ENCODE measurements around the gene MVK. TPM values are rescaled to one million over a fixed set of nuclear protein-coding genes. Genes with fewer than 3 reads are reported as not detected.

The MVK gene
- total and polyA plus RNA-seq, 4 donors = 34.9 to 50.3 (median 41.4) TPM

- 92% methylated on average over 26 of the region's 26 CpGs for WGBS
- Histone ChIP-seq H3K36me3 (ENCODE audit: control insufficient read depth in 4 of 4, insufficient read depth in 3 of 4, low read depth in 1 of 4, low read length in 3 of 4) (peaks cover 4 to 76% (median 41%) of the 10 kb centered on the region in 4 donors), H3K9ac (ENCODE audit: low read depth in 1 of 2, low read length in 2 of 2) (no peak overlapping the region), H3K27ac (ENCODE audit: low read depth in 1 of 2, low read length in 2 of 2) (no peak overlapping the region), H3K9me3 (ENCODE audit: control insufficient read depth in 4 of 4, low read length in 3 of 4) (no peaks in the 10 kb centered on the region), H3K27me3 (ENCODE audit: control insufficient read depth in 4 of 4, insufficient read depth in 4 of 4, low read length in 3 of 4) (no peaks in the 10 kb centered on the region), H3K4me3 (ENCODE audit: low read depth in 1 of 3, low read length in 3 of 3) (no peak overlapping the region), H3K4me1 (ENCODE audit: control insufficient read depth in 4 of 4, insufficient read depth in 4 of 4, low read length in 3 of 4) (no peaks in the 10 kb centered on the region)
- TF ChIP-seq TAF1 (conservative IDR thresholded peaks at IDR 0.05) = no peak
- TF ChIP-seq GABPA (IDR thresholded peaks at IDR 0.05 in 1 of 2, conservative IDR thresholded peaks at IDR 0.05 in 1 of 2) = no peak
- TF ChIP-seq ZBTB33 (IDR thresholded peaks at IDR 0.05) = no peak
- no peak for DNase-seq (ENCODE audit: low spot score)
Measured at GRCh38 chr12:109524466-109525278, 48.9 kb upstream of the MVK start.

DNA sequence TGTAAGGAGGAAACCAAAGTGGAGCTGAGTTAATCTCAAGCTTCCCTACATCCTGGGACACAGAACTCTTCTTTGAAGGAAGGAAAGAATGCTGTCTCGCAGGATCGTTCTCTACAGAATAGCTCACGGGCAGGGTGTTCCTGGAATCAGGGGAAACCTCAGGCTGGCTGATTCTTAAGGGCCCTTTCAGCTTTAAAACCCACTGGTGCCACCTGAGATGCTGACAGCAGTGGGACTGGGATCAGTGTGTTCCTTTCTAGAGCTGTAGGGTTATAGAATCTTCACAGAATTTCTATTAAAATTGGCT lies 48.4 kb upstream of the MVK start:
- H3K9me3 ChIP-seq (ENCODE audit: control insufficient read depth in 4 of 4, low read length in 3 of 4) = no peaks in the 10 kb centered on the region
- H3K4me1 ChIP-seq (ENCODE audit: control insufficient read depth in 4 of 4, insufficient read depth in 4 of 4, low read length in 3 of 4) = no peaks in the 10 kb centered on the region
- H3K9ac ChIP-seq (ENCODE audit: low read depth in 1 of 2, low read length in 2 of 2) = no peak overlapping the region
- no peak overlapping the region for H3K27ac ChIP-seq (ENCODE audit: low read depth in 1 of 2, low read length in 2 of 2)
- no peak overlapping the region for H3K4me3 ChIP-seq (ENCODE audit: low read depth in 1 of 3, low read length in 3 of 3)
- 94% methylated on average over 3 of the region's 3 CpGs for WGBS
- H3K36me3 ChIP-seq (ENCODE audit: control insufficient read depth in 4 of 4, insufficient read depth in 3 of 4, low read depth in 1 of 4, low read length in 3 of 4) = peaks cover 5 to 73% (median 45%) of the 10 kb centered on the region in 4 donors
- DNase-seq (ENCODE audit: low spot score) = no peak
- H3K27me3 ChIP-seq (ENCODE audit: control insufficient read depth in 4 of 4, insufficient read depth in 4 of 4, low read length in 3 of 4) = no peaks in the 10 kb centered on the region
- TF ChIP-seq NR2F2 (IDR thresholded peaks at IDR 0.05) = no peak
- TF ChIP-seq HNF4G (IDR thresholded peaks at IDR 0.05) = no peak
- no peak for TF ChIP-seq FOXA1 (IDR thresholded peaks at IDR 0.05)
- no peak for TF ChIP-seq TAF1 (conservative IDR thresholded peaks at IDR 0.05)
- TF ChIP-seq, protein P1, sequence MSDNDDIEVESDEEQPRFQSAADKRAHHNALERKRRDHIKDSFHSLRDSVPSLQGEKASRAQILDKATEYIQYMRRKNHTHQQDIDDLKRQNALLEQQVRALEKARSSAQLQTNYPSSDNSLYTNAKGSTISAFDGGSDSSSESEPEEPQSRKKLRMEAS (IDR thresholded peaks at IDR 0.05) = no peak
- TF ChIP-seq RAD21 (IDR thresholded peaks at IDR 0.05) = no peak
- TF ChIP-seq JUND (IDR thresholded peaks at IDR 0.05) = no peak
- no peak for TF ChIP-seq RXRA (IDR thresholded peaks at IDR 0.05)
- no peak for TF ChIP-seq FOXA2 (IDR thresholded peaks at IDR 0.05)
- no peak for TF ChIP-seq CTCF (IDR thresholded peaks at IDR 0.05; ENCODE audit: low read depth, low read length, missing input control)
- TF ChIP-seq SP1 (IDR thresholded peaks at IDR 0.05) = no peak
- TF ChIP-seq ZBTB33 (IDR thresholded peaks at IDR 0.05) = no peak
- TF ChIP-seq HNF4A (conservative IDR thresholded peaks at IDR 0.05) = no peak
- TF ChIP-seq GABPA (IDR thresholded peaks at IDR 0.05 in 1 of 2, conservative IDR thresholded peaks at IDR 0.05 in 1 of 2) = no peak
- TF ChIP-seq EGR1 (IDR thresholded peaks at IDR 0.05; ENCODE audit: low read depth in 2 of 2) = no peak
- TF ChIP-seq, protein P2, sequence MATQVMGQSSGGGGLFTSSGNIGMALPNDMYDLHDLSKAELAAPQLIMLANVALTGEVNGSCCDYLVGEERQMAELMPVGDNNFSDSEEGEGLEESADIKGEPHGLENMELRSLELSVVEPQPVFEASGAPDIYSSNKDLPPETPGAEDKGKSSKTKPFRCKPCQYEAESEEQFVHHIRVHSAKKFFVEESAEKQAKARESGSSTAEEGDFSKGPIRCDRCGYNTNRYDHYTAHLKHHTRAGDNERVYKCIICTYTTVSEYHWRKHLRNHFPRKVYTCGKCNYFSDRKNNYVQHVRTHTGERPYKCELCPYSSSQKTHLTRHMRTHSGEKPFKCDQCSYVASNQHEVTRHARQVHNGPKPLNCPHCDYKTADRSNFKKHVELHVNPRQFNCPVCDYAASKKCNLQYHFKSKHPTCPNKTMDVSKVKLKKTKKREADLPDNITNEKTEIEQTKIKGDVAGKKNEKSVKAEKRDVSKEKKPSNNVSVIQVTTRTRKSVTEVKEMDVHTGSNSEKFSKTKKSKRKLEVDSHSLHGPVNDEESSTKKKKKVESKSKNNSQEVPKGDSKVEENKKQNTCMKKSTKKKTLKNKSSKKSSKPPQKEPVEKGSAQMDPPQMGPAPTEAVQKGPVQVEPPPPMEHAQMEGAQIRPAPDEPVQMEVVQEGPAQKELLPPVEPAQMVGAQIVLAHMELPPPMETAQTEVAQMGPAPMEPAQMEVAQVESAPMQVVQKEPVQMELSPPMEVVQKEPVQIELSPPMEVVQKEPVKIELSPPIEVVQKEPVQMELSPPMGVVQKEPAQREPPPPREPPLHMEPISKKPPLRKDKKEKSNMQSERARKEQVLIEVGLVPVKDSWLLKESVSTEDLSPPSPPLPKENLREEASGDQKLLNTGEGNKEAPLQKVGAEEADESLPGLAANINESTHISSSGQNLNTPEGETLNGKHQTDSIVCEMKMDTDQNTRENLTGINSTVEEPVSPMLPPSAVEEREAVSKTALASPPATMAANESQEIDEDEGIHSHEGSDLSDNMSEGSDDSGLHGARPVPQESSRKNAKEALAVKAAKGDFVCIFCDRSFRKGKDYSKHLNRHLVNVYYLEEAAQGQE (IDR thresholded peaks at IDR 0.05) = no peak
- TF ChIP-seq, protein P3, sequence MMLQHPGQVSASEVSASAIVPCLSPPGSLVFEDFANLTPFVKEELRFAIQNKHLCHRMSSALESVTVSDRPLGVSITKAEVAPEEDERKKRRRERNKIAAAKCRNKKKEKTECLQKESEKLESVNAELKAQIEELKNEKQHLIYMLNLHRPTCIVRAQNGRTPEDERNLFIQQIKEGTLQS (IDR thresholded peaks at IDR 0.05) = no peak
- TF ChIP-seq YY1 (IDR thresholded peaks at IDR 0.05) = no peak

All from liver (tissue), 9 donors.